Ovary (tissue), 3 donors: ENCODE results near the gene EIF4E3.

Source experiments
- CTCF ChIP-seq, 3 donors: fragments of 450-650 bp in 2 of 3; fragments of 200-600 bp in 1 of 3; IDR thresholded peaks; one replicate each; pipeline versions ENCODE4 v1.5.1 to v1.8.0; 2016 to 2022; ENCODE audit warnings: antibody characterized with exemption in 3 of 3, mild to moderate bottlenecking in 1 of 3
- EP300 ChIP-seq: sonication (generic); formaldehyde crosslinking; IDR thresholded peaks from one replicate; pipeline ENCODE4 v1.6.1; 2017; ENCODE audit warnings: antibody characterized with exemption
- POLR2A ChIP-seq: fragments of 450-650 bp; IDR thresholded peaks from one replicate; pipeline ENCODE4 v1.6.1; 2017; ENCODE audit warnings: antibody characterized with exemption, mild to moderate bottlenecking, moderate library complexity
- donor health status: DM: no; HTN: no; CAD: no.

- TF ChIP-seq POLR2A, result no peak
- TF ChIP-seq CTCF (IDR thresholded peaks at IDR 0.05), result no peak
- no peak for TF ChIP-seq EP300
Observed at GRCh38 chr3:71702131-71703024, 22.8 kb downstream of the EIF4E3 start.
